NCI-H187 (cell line): ENCODE measurements around the gene UCN3.

Experiments used
- DNase-seq, 2 experiments: peaks; one replicate each; lab custom pipeline; 2025; lab: John Stamatoyannopoulos, UW

Gene UCN3, protein sequence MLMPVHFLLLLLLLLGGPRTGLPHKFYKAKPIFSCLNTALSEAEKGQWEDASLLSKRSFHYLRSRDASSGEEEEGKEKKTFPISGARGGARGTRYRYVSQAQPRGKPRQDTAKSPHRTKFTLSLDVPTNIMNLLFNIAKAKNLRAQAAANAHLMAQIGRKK

DNA sequence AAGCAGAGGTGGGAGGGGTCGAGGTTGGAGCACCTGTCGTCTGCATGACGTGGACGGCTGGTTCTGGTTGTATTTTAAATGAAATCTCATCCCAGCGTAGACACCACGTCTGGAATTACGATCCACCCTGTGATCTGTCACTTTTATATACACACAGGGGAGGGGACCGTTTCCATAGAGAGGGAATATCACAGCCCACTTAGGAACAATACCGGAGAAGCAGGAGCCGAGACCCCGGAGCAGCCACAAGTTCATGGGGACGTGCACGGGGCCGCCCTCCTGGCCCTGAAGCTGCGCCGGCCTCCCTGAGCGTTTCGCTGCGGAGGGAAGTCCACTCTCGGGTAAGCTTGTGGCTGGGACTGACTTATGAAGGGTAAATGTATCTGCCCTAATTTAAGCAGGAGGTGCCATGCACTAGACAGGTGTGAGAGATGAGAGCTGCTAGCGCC lies at the start of gene UCN3:
TSS of gene UCN3 (plus strand) at position 77 of the 449 bp plus-strand sequence. CDS start 8,755 bp downstream, outside the sequence.
- DNase-seq, result no peak

DNA sequence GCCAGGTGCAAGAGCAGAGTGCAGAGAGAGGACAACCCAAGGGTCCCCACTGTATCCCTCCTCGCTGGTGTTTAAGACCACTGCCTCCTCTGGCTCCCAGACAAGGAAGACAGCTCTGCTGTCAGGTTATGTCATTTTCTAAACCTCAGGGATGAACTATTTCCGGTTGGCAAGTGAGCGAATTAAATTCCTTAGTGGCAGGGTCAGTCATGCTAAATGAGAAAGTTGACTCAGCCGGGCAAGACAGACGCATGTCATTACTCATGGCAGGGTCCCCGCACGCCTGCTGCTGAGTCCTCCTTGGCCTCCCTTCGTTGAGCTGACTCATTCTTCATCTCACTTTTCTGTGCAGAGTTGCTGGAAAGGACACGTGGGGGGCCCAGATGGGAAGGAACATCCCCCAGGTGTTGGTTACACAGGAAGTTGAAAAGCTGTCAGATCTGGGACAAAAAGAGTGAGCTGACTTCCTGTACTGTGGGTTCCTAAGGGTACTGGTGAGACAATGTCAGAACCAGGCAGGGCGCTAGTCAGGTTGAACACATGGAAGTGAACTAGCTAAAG lies 47.1 kb upstream of the UCN3 start:
- no peak for DNase-seq

DNA sequence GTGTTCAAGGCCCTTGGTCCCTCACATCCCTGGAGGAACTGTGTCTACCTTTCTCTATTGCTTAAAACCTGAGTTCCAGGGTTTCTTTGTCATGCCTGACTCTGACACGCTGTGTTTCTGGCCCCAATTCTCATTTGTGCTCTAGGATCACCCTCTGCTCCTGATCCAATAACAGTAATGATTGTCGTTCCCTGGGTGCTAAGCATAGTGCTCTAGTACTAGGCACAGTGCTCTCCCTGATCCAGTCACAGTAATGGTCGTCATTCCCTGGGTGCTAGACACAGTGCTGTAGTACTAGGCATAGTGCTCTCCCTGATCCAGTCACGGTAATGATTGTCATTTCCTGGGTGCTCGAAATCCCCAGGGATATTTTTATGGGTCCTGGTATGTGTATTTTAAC lies 46.6 kb upstream of the UCN3 start:
- no peak for DNase-seq

DNA sequence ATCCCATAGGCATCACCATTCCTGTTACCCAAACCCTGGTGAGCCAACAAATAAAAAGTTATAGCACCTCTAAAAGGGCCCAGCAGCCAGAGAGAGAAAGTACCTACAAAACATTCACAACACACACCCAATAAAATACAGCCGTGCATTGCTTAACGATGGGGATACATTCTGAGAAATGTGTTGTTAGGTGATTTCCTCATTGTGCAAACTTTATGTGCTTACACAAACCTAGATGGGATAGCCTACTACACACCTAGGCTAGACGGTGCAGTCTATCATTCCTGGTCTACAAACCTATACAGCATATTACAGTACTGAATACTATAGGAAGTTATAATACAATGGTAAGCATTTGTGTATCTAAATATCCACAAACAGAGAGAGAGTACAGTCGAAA lies 44.9 kb upstream of the UCN3 start:
- DNase-seq, result no peak

DNA sequence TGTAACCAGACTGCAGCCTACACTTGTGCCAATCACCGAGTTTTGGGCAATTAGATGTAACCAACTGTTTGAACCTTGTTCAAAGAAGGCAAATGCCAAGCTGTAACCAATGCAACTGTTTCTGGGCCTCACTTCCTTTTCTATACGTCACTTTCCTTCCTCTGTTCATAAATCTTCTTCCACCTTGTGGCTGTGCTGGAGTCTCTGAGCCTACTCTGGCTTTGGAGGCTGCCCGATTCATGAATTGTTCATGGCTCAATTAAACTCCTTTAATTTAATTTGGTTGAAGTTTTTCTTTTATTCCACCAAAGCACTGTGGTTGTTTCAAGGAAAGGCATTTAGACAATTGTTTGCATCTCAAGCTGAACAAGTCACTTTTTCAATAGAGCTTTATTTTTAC lies 43.5 kb upstream of the UCN3 start:
- DNase-seq, result no peak

DNA sequence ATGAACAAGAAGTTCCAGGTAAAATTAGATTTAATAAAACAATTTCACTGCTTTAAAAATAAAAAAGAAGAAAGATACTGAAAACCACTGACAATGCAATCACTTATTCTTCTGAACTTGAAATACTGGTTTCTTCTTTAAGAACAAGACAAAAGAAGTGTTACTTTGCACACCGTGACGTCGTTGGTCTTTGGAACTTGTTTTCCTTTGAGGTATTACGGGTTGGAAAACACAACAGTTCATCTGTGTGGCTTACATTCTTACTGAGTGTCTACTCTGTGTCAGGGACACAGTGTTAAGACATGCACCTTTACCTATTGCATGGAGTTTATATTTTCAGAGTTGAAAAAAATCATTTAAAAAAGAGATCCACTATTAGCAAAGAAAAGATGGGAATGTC lies 41.3 kb upstream of the UCN3 start:
- no peak for DNase-seq

DNA sequence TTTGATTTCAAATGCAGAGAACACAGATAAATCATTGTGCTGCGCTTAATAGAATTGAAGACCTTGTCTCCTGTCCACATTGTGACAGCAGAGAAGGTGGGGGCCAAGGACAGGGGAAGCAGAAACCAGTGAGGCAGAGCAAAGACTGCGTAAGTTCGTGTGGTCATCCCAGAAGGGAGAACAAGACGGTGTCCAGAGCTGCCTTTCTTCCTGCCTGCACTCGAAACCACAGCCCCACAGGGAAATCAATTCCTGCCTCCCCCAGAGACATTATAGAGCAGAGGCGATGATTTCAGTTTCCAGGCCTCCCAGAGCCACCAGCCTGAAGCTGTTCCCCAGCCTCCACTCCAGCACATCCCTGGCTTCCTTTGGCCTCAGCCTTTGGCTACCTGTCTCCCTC lies 39.7 kb upstream of the UCN3 start:
- no peak for DNase-seq

DNA sequence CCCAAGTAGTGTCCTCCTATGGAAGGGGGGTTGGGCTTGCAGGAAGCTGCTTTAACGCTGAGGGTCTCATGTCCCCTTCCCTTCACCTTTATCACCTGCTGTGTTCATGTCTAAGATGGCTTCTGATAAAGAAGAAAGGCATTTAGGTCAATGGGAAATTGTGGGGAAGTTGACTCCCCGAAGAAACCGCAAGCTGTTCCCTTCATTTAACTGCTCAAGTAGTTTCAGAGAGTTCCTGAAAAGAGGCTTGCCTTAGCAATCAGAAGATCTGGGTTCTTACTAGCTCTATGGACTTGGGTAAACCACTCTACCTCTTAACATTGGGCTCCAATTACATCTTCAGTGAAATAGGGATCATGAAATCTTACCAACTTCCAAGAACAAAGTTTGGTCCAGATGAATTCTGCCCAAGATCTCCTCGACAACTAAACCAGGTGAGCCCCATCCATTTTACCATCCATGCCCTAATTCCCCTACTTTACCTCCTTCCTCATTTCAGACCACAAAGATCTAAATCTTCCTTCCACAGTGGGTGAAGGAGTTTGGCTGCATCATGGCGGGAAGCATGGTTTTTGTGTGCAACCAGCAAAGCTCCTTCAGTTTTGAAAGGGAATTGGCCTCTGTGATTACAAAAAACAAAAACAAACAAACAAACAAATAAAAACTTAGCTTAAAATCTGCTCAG lies 30.4 kb upstream of the UCN3 start:
- DNase-seq, result no peak

DNA sequence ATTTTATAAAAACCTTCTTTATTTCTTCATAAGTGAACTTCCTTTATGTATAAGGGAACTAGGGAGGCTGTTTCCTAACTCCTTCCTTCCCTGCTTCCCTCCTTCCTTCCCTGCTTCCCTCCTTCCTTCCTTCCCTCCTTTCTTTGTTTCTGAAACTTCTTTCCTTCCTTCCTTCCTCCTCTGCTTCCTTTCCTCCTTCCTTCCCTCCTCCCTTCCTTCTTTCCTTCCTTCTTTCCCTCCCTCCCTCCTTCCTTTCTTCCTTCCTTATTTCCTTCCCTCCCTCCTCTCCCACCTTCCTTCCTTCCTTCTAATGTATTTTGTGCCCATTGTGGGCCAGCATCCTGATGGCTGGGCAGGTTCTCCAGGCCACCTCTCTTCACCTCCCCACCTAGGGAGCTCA lies 26.8 kb upstream of the UCN3 start:
- DNase-seq, result no peak

DNA sequence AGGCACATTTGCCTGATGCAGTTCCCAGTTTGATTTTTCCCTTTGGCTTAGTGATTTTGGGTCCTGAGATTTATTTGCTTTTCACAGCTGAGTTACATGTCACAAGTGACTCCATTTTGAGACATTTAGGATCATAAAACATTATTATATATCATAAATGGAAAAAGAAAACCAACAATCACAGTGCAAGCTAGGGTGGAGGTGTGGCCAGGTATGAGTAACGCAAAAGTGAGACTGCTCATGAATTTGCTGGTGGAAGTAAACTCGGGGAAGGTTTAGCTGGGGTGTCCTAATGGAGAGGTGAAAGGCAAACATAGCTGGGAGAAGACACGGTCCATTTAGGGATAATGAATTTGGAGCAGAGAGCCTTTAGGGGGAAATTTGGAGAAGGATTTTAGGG lies 21.7 kb upstream of the UCN3 start:
- DNase-seq, result no peak

DNA sequence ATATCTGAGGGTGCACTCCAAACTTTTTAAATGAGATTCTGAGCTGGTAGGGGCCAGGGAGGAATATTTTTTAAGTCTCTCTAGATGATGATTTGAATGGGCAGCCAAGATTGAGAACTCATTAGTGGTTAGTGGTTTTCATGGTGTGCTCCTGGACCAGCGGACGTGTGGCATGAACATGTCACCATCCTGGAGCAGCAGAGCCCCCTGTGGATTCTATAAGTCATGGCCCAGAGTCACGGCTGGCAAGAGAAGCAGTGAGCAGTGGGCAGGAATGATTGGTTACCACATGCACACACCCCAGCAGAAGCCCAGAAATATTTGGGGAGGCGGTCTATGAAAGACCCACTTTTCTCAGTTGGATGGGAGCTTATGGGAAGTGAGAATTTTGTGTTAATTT lies 21.2 kb upstream of the UCN3 start:
- no peak for DNase-seq

DNA sequence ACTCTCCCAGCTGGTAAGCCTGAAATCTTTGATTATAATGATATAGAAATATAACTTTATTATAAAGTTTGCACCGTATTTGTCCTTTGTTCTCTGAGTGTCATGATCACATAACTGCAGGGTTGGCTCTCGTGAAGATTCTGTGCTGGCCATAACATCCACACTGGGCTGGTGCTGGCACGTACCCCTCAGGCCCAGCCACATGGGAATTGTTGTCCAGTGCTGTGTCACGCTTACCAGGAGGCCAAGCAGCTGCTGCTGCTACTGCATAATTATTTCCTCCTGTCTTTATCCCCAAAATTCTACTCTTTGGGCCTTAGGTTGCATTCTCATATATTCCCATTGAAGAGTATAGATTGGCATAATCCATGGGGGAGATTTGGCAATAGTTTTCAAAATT lies 20.8 kb upstream of the UCN3 start:
- no peak for DNase-seq

DNA sequence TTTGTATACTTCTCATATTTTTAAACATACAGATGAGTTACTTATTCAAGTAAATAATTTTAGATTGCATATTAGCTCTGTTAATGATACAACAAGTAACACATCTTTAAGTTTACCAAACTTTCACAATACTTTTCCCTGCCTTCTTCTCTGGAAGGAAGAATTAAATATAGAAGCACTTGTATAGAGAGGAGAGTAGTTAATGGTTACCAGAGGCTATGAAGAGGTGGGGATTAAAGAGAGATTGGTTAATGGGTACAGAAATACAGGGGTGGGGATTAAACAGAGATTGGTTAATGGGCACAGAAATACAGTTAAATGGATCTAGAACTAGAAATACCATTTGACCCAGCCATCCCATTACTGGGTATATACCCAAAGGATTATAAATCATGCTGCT lies 20.0 kb upstream of the UCN3 start:
- no peak for DNase-seq

DNA sequence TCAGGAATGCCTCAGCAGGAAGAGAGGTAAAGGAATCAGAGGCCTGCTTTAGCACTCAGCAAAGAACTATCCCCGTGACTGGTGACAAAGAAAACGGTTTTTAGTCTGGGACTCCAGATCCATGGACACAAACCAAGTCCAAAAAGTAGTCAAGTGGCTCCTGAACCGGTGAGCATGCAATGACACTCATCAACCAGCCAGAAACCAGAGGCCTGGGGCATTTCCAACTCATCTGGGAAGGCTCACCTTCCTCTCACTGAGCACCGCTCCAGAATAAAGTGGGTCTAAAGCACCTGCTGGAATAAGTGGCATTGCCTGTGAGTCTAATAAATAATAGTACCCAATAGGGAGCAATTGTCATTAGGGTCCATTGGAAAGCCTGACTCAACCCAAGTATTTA lies 17.9 kb upstream of the UCN3 start:
- no peak for DNase-seq

DNA sequence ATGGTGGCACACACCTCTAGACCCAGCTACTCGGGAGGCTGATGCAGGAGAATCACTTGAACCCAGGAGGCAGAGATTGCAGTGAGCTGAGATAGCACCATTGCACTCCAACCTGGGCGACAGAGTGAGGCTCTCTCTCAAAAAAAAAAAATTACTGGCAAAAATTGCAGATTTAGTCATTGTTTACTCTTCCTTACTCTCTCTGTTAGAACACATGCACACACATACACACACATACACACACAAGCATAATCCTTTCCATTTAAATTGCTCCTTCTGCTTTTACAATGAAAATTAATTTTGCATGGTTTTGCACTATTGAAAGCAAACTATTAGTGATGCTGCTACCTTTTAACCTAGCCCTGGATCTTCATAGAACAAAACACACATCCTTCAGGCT lies 15.4 kb upstream of the UCN3 start:
- no peak for DNase-seq

DNA sequence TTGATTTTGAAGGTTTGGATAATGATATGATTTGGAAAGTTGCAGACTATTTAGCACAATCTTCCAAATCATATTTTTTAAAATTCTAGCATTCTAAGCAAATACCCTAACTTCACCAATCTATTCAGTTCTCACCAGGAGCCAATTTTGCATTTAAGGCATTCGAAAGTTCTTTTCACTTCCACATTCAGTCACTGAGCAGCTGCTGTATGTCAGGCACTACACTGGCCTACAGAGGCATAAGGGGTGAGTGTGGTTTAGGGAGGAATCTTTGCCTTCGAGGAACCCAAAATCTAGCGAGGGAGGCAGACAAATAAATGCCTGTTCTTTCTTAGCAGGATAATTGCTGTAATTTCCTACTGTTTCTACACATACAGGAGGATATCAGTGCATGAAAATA lies 10.7 kb upstream of the UCN3 start:
- no peak for DNase-seq

DNA sequence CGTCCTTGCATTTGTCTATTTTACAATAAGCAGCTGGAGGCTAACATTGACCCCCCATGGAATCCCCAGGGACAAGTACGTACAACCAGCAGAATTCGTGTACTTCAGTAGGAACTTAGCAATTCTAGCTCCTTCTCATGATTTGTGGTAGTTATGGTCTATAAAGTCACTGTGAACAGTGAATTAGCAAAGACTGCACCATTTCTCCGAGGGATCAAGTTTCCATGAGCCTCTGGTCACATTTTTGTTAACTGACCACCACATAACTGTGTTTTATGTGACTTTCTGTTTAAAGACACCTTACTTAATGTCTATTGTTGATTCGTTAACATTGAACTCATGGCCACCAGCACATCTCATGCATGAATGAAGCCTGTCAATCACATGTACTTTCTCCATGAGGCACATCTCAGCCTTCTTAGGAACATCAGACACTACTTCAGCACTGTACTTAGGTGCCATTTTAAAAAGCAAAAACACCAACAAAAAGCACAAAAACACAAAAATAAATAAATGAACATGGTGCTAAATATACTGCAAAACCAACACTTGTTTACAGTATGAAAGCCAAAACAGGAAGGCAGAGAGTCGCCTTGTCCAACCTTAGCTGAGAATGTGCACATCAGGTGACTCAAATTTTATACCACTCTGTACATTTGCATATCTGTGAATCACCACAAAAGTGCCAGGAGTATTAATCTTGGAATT lies 9.0 kb upstream of the UCN3 start:
- no peak for DNase-seq

DNA sequence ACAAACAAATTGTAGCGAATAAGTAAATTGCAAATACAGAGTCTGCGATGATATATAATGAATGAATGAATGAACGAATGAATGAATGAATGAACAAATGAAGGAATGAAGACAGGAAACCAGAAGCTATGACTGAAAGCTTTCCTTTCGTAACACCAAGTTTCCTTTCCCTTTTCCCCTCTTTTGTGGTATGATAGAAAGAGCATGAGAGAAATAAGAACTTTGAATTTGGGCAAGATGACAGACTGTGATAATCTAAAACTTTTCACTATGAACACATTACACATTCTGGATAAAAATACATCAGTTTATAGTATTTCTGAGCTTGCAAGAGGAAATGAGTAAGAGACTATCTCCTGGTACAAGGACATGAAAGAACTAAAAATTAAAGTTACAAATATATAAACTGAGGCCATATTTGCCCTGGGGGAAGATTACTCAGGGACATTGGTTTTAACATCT lies 8.4 kb upstream of the UCN3 start:
- DNase-seq, result no peak

DNA sequence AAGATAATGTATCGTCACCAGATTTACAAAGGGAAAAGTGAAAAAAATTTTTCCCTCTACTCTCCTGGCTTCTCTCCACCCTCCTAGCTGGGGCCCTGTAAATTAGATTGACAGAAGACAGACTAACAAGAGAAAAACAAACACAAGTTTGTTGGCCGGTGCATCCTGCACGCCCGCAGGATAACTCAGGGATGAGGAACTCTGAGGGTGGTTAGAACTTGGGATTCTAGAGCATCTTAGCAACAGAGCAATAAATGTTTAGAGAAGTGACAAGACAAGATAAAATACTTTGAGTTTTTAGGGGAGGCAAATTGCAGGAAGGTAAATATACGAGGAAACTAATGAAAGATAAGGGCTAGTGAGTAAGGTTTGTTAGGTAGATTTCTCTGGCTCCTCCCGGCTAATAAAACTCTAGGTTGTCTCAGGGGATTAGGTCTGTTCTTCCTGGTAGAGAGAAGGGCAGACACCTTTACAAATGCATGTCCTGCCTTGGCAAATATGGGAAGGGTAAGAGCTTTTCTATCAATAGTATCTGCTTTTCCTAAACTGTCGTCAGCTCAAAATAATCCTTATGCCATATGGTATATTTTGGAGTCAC lies 4.3 kb upstream of the UCN3 start:
- no peak for DNase-seq

DNA sequence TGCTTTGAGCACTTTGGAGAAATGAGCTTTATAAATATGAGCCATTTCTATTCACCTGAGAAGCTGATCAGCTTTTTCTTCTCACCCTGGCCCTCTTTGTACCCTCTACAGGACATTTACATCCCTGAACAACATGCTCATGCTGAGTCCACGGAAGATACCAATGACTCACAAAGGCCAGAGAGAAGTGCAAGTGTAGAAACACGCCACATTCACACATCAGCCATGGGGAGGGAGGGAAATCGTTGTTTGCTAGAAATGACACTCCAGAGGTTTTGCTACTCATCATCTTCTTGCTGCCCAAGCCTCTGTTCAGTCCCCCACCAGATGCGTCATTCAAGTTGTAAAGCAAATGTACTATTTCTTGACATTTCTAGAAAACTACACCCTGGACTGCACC lies 2.8 kb upstream of the UCN3 start:
- no peak for DNase-seq

DNA sequence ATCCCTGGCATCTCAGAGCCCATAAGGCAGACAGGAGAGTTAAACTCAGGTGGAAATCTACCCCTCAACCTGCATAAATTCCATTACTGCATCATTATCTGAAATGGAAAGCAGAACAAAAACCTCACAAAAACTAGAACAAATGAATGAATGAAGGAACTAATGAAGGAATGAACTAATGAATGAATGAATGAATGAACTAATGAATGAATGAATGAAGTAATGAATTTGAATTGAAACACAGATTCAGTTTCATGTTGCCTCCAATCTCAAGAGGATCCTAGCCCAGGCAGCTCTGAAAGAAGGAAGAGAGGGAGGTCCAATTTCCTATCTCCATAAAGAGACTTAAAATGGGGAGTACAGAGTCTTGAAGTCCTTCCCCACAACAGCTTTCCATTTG lies 1.9 kb upstream of the UCN3 start:
- no peak for DNase-seq

DNA sequence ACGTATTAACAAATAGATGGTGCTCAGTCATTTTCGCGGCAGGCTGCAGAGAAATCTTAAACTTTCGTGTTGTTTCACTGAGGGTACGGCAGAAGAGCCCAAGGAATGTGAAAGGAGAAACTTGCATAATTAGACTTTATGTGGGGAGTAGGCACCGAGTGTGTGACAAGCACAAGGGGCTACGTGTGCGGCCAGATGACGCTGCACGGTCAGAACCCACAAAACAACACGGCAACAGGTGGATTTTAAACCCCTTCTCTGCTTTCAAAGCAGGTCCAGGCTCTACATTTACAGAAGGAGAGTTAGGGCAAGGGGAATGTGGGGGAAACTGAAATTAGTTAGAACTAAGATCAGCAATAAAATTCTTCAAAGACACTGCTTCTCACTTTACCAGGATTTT lies 392 bp upstream of the UCN3 start:
- no peak for DNase-seq

DNA sequence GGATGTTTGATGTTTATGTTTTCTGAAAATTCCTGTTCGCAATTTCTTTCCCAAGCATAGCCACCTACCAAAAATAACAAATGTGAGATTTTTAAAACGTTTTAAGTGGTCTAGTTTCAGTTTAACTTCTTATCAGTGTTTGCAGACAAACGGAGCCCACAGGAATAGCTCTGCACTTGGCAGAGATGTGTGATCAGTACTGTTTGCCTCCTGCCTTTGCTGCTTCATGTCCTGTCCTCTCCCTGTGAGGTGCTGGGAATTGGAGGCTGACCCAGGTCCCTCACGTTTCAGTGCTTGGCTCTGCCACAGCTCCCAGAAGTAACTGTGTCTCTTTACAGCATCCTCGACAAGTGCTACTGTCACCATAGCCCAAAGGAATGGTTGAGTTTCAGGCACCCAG lies 1.2 kb downstream of the UCN3 start:
- DNase-seq, result no peak
